ENCODE data around the gene CEP57. TPM values are rescaled to one million over a fixed set of nuclear protein-coding genes. Genes with fewer than 3 reads are reported as not detected.
A peak's percentile ranks its signal among the peaks of the same experiment; 100 is the strongest.

Gene CEP57
- total RNA-seq, 1 donor from 2014 or later: 61.3 TPM

DNA sequence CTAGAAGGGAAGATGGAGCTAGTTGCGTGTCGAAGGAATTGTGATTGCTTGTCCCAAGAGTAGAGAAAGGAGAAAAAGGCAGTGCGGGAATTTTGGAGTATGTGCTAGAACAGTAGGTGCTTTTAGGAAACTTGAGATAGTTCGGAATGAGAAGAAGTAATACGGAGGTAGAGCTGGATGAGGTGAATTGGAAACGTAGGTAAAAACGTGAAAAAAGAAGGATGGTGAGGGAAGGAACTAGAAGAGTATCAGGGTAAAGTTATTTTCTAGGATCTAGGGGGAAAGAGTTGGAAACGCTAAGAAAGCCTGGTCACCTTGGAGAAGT lies 1.4 kb downstream of the CEP57 start:
- Mint-ChIP-seq H3K4me3 (peak overlapping the region; percentile 100), H3K9me3 (no peaks in the 10 kb centered on the region), H3K4me1 (ENCODE audit: unreplicated experiment) (peaks cover 46% of the 10 kb centered on the region), H3K27ac (peak overlapping the region; percentile 100), H3K27me3 (no peaks in the 10 kb centered on the region), H3K36me3 (peaks cover 9% of the 10 kb centered on the region)
- TF ChIP-seq CTCF (conservative IDR thresholded peaks at IDR 0.05): no peak
- DNase-seq (ENCODE audit: extremely low spot score, unreplicated experiment): no peak

- DNase-seq (ENCODE audit: extremely low spot score, unreplicated experiment): no peak
- Mint-ChIP-seq H3K27ac (peak overlapping the region; percentile 100), H3K4me1 (ENCODE audit: unreplicated experiment) (peaks cover 47% of the 10 kb centered on the region), H3K9me3 (no peaks in the 10 kb centered on the region), H3K36me3 (peaks cover 9% of the 10 kb centered on the region), H3K27me3 (no peaks in the 10 kb centered on the region), H3K4me3 (peak overlapping the region; percentile 100)
- no peak for TF ChIP-seq CTCF (conservative IDR thresholded peaks at IDR 0.05)
Observed at GRCh38 chr11:95792200-95792599, 1.9 kb downstream of the CEP57 start.

DNA sequence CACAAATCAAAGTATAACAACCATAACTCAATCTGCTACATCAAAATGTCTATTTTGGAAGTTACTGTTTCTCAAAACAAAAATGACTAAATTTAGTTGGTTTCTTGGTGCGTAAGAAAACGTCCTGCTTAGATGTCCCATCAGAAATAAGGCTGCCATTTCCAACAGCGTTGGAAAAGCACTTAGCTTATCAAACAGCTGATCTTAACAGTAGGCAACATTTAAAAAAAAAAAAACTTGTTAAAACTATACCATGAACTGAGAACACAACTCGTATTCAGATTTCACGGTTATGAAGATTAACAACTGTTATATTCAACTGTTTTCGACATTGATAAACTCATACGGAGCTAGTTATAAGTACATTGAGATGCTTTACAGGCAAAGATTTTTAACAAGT lies 2.4 kb downstream of the CEP57 start:
- no peak overlapping the region for H3K27ac Mint-ChIP-seq
- no peak for TF ChIP-seq CTCF (conservative IDR thresholded peaks at IDR 0.05)
- H3K4me1 Mint-ChIP-seq (ENCODE audit: unreplicated experiment): peaks cover 47% of the 10 kb centered on the region
- H3K27me3 Mint-ChIP-seq: no peaks in the 10 kb centered on the region
- peak overlapping the region; percentile 42 for H3K4me3 Mint-ChIP-seq
- H3K9me3 Mint-ChIP-seq: no peaks in the 10 kb centered on the region
- DNase-seq (ENCODE audit: extremely low spot score, unreplicated experiment): no peak
- H3K36me3 Mint-ChIP-seq: peaks cover 9% of the 10 kb centered on the region

GRCh38 chr11:95793116-95793515 lies 2.8 kb downstream of the CEP57 start:
- Mint-ChIP-seq H3K4me3 (peak overlapping the region; percentile 42), H3K9me3 (no peaks in the 10 kb centered on the region), H3K27ac (no peak overlapping the region), H3K27me3 (no peaks in the 10 kb centered on the region), H3K4me1 (ENCODE audit: unreplicated experiment) (peaks cover 43% of the 10 kb centered on the region), H3K36me3 (peaks cover 9% of the 10 kb centered on the region)
- no peak for DNase-seq (ENCODE audit: extremely low spot score, unreplicated experiment)
- no peak for TF ChIP-seq CTCF (conservative IDR thresholded peaks at IDR 0.05)

DNA sequence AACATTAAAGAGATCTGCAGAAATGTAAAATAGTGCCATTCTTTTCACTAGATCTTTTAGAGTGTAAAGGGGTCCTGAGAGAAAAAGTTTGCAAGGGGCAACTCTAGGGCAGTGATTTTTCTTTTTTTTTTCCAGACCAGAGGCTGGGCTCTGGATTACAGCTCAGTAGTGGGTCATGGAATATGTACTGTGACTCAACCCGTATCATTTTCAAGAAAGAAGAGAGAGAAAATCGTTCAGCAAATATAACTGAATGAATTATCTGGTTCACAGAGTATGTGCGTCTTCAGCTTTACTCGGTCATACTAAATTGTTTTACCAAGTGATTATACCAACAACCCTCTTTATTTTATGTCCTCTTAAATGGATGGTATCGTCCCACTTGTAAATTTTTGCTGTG lies 3.8 kb downstream of the CEP57 start:
- peak overlapping the region; percentile 62 for H3K4me3 Mint-ChIP-seq

More for the DNA sequence above, 3.8 kb downstream of the CEP57 start:
- Mint-ChIP-seq H3K9me3 (no peaks in the 10 kb centered on the region), H3K36me3 (peaks cover 9% of the 10 kb centered on the region), H3K4me1 (ENCODE audit: unreplicated experiment) (peaks cover 39% of the 10 kb centered on the region), H3K27me3 (no peaks in the 10 kb centered on the region), H3K27ac (no peak overlapping the region)
- no peak for DNase-seq (ENCODE audit: extremely low spot score, unreplicated experiment)
- no peak for TF ChIP-seq CTCF (conservative IDR thresholded peaks at IDR 0.05)

Measured in type B pancreatic cell (in vitro differentiated cells).